GM13976 (cell line): ENCODE results near the gene EYS.

Experiments
- DNase-seq: peaks from one replicate; pipeline ENCODE4 v3.0.0; 2012; ENCODE audit warnings: low spot score
- CTCF ChIP-seq: IDR thresholded peaks from 2 replicates; pipeline ENCODE4 v1.5.1; 2012; ENCODE audit warnings: borderline replicate concordance, mild to moderate bottlenecking; ENCODE audit not compliant: insufficient read depth; ENCODE audit errors: extremely low read depth, missing control alignments, control extremely low read depth
- in situ Hi-C: fragments of 300-500 bp; cut with MboI; formaldehyde crosslinking; loops from one replicate; pipeline ENCODE4 v1.12.0; 2022; ENCODE audit warnings: low sequenced_read_pairs, mixed read lengths, inconsistent platforms; ENCODE audit not compliant: unreplicated experiment

The EYS gene

GRCh38 chr6:65155083-65155482 is 551.9 kb downstream of the EYS start:
- DNase-seq = no peak
- no peak for TF ChIP-seq CTCF
- in situ Hi-C loops = no loop called here

- no peak for DNase-seq
- no peak for TF ChIP-seq CTCF
- in situ Hi-C loops = no loop called here
Measured at GRCh38 chr6:65149841-65150240, 557.2 kb downstream of the EYS start.

- no peak for TF ChIP-seq CTCF
- in situ Hi-C loops = no loop called here
- no peak for DNase-seq
Measured at GRCh38 chr6:65148839-65149238, 558.2 kb downstream of the EYS start.

- TF ChIP-seq CTCF = no peak
- DNase-seq = no peak
- in situ Hi-C loops = no loop called here
Measured at GRCh38 chr6:65135567-65135966, 571.5 kb downstream of the EYS start.

- in situ Hi-C loops = no loop called here
- no peak for DNase-seq
Measured at GRCh38 chr6:65126667-65127066, 580.4 kb downstream of the EYS start.

GRCh38 chr6:65123521-65123920 is 583.5 kb downstream of the EYS start:
- in situ Hi-C loops = no loop called here
- DNase-seq = no peak
- no peak for TF ChIP-seq CTCF

More at GRCh38 chr6:65126667-65127066, 580.4 kb downstream of the EYS start:
- no peak for TF ChIP-seq CTCF

GRCh38 chr6:65117817-65118409 is 589.1 kb downstream of the EYS start:
- no peak for TF ChIP-seq CTCF
- DNase-seq = no peak
- in situ Hi-C loops = no loop called here
